GM19468 (cell line): ENCODE results near the gene LYZL6.

ENCODE experiments used
- ATAC-seq: cut with Tn5 transposase; IDR thresholded peaks from one replicate; pipeline ENCODE4 v1.9.1; 2021; ENCODE audit warnings: mild to moderate bottlenecking, moderate library complexity, moderate number of reproducible peaks; ENCODE audit not compliant: unreplicated experiment; ENCODE audit errors: extremely low read depth

Gene LYZL6

DNA sequence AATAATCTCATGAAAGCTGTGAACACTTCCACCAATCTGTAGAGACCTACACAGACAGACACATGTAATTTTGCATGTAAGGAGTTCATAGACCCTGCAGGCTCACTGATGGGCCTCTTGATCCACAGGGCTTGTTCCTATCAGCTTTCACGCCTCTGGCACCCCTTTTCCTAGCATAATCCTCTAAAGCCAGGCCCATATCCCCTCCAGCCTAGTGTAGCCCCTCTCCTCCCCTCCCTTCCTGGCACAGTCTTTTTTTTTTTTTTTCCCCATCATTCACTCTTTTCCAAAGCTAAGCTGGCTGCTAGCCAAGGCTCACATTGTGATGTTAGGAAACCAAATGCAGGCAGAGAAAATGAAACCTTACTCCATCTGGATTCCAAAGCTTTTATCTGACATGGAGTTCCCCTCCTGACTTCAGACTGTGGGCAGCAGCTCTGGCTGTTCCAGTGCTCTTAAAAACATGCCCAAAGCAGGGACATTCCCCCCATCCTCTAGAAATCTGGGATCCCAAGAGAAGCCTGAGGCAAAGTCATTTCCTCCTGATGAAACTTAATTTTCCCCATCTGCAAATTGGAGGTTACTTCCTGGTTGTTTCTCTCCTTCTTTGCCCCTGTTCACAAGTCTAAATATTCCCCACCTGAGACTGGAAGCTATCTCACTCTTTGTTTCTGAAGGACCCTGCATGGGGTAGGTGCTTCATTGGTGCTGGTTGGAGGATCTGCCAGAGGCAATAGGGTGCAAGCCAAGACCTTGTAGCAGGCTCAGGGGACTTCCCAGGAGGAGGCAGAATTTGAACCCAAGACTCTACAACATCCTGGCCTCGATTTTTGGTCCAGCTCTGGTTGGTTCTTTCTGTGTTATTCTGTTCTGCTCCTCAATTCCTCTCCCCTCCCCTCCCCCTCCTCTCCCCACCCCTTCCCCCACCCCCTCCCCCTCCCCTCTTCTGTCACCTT is 53.4 kb downstream of the LYZL6 start:
- ATAC-seq, result no peak

DNA sequence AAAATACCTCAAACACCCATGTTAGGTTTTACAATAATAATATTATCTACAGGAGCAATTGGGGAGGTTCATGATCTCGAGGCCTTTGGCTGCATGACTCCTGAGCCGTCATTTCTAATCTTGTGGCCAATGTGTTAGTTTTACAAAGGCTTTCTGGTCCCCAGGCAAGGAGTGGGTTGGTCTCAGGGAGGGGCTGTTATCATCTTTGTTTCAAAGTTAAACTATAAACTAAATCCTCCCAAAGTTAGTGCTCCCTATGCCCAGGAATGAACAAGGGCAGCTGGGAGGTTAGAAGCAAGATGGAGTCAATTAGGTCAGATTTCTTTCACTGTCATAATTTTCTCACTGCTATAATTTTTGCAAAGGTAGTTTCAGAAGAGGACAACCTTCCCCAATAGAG is 54.3 kb downstream of the LYZL6 start:
- no peak for ATAC-seq
